H9 (cell line): ENCODE data around the gene ANXA9. TPM values are rescaled to one million over a fixed set of nuclear protein-coding genes. Genes with fewer than 3 reads are reported as not detected.

ENCODE experiments used
- DNase-seq: peaks from one replicate; pipeline ENCODE4 v3.0.0-alpha.2; 2017
- H2AFZ ChIP-seq: one replicate; pipeline ENCODE4 v1.6.1; 2013; ENCODE audit warnings: mild to moderate bottlenecking, low read length, control low read depth, moderate library complexity
- H2AK5ac ChIP-seq: 2 replicates; pipeline ENCODE4 v1.6.1; 2013; ENCODE audit warnings: low read length, control low read depth, mixed read lengths; ENCODE audit not compliant: insufficient read length
- H2BK120ac ChIP-seq: one replicate; pipeline ENCODE4 v1.6.1; 2013; ENCODE audit warnings: low read depth, mild to moderate bottlenecking, low read length, control low read depth, inconsistent platforms; ENCODE audit not compliant: poor library complexity, severe bottlenecking
- H2BK12ac ChIP-seq: 2 replicates; pipeline ENCODE4 v1.6.1; 2013; ENCODE audit warnings: low read length, control low read depth, mixed read lengths, low read depth; ENCODE audit not compliant: insufficient read length
- H2BK15ac ChIP-seq: 2 replicates; pipeline ENCODE4 v1.6.1; 2013; ENCODE audit warnings: low read depth, low read length, control low read depth
- H2BK20ac ChIP-seq: one replicate; pipeline ENCODE4 v1.6.1; 2013; ENCODE audit warnings: low read depth, mild to moderate bottlenecking, low read length, control low read depth, inconsistent platforms; ENCODE audit not compliant: poor library complexity, severe bottlenecking
- H2BK5ac ChIP-seq: 2 replicates; pipeline ENCODE4 v1.6.1; 2013; ENCODE audit warnings: low read length, control low read depth, mixed read lengths; ENCODE audit not compliant: insufficient read length
- H3K14ac ChIP-seq: 2 replicates; pipeline ENCODE4 v1.6.1; 2013; ENCODE audit warnings: low read length, control low read depth; ENCODE audit not compliant: insufficient read depth
- H3K18ac ChIP-seq: 2 replicates; pipeline ENCODE4 v1.6.1; 2013; ENCODE audit warnings: low read depth, mild to moderate bottlenecking, mixed read lengths, low read length, control low read depth; ENCODE audit not compliant: insufficient read length
- H3K23ac ChIP-seq: 2 replicates; pipeline ENCODE4 v1.6.1; 2013; ENCODE audit warnings: low read length, control low read depth, mixed read lengths, low read depth; ENCODE audit not compliant: insufficient read length
- H3K23me2 ChIP-seq: 2 replicates; pipeline ENCODE4 v1.6.1; 2013; ENCODE audit warnings: low read depth, mild to moderate bottlenecking, mixed read lengths, low read length, control low read depth; ENCODE audit not compliant: insufficient read length, poor library complexity, severe bottlenecking
- H3K27ac ChIP-seq: 2 replicates; pipeline ENCODE4 v1.5.1; 2013; ENCODE audit warnings: low read length, control low read depth, mixed read lengths, low read depth; ENCODE audit not compliant: insufficient read length
- H3K27me3 ChIP-seq: 2 replicates; pipeline ENCODE4 v1.6.1; 2013; ENCODE audit warnings: low read length, control low read depth, inconsistent platforms; ENCODE audit not compliant: insufficient read depth
- H3K4ac ChIP-seq: 2 replicates; pipeline ENCODE4 v1.6.1; 2013; ENCODE audit warnings: low read depth, mild to moderate bottlenecking, control low read depth, inconsistent platforms, low read length, moderate library complexity
- H3K4me1 ChIP-seq: 2 replicates; pipeline ENCODE4 v1.6.1; 2013; ENCODE audit warnings: low read length, control low read depth, inconsistent platforms; ENCODE audit not compliant: insufficient read depth
- H3K4me2 ChIP-seq: 2 replicates; pipeline ENCODE4 v1.6.1; 2013; ENCODE audit warnings: low read length, control low read depth, mixed read lengths; ENCODE audit not compliant: insufficient read length, insufficient read depth
- H3K56ac ChIP-seq: 2 replicates; pipeline ENCODE4 v1.6.1; 2013; ENCODE audit warnings: low read depth, mild to moderate bottlenecking, mixed read lengths, low read length, control low read depth; ENCODE audit not compliant: insufficient read length
- H3K79me1 ChIP-seq: 2 replicates; pipeline ENCODE4 v1.6.1; 2013; ENCODE audit warnings: low read depth, mild to moderate bottlenecking, moderate library complexity, low read length, control low read depth, inconsistent platforms; ENCODE audit not compliant: insufficient read depth, poor library complexity, severe bottlenecking
- H3K79me2 ChIP-seq: 2 replicates; pipeline ENCODE4 v1.6.1; 2013; ENCODE audit warnings: low read length, control low read depth, inconsistent platforms; ENCODE audit not compliant: insufficient read depth
- H3K9ac ChIP-seq: 2 replicates; pipeline ENCODE4 v1.6.1; 2013; ENCODE audit warnings: low read length, control low read depth, mixed read lengths; ENCODE audit not compliant: insufficient read length; ENCODE audit errors: extremely low read depth
- H3K9me3 ChIP-seq: one replicate; pipeline ENCODE4 v1.6.1; 2013; ENCODE audit warnings: low read depth, low read length, inconsistent platforms; ENCODE audit not compliant: control insufficient read depth
- H3T11ph ChIP-seq: one replicate; pipeline ENCODE4 v1.6.1; 2013; ENCODE audit warnings: mild to moderate bottlenecking, low read length, control low read depth, inconsistent platforms
- H4K20me1 ChIP-seq: one replicate; pipeline ENCODE4 v1.6.1; 2013; ENCODE audit not compliant: control insufficient read depth, insufficient read length, insufficient read depth
- H4K5ac ChIP-seq: 2 replicates; pipeline ENCODE4 v1.6.1; 2013; ENCODE audit warnings: low read depth, mild to moderate bottlenecking, mixed read lengths, low read length, control low read depth; ENCODE audit not compliant: insufficient read length
- H4K8ac ChIP-seq: replicated peaks from 2 replicates; pipeline ENCODE4 v1.6.1; 2013; ENCODE audit warnings: low read length, control low read depth, mixed read lengths, low read depth; ENCODE audit not compliant: insufficient read length
- H4K91ac ChIP-seq: 2 replicates; pipeline ENCODE4 v1.6.1; 2013; ENCODE audit warnings: low read depth, mild to moderate bottlenecking, moderate library complexity, mixed read lengths, low read length, control low read depth; ENCODE audit not compliant: insufficient read length
- H3K27ac Mint-ChIP-seq, 3 experiments: 2 replicates in 2 of 3; 3 replicates in 1 of 3; pipeline ENCODE4 v1.8.0; 2020 to 2021; ENCODE audit warnings: mixed read lengths in 3 of 3, mild to moderate bottlenecking in 1 of 3, moderate library complexity in 1 of 3
- H3K27me3 Mint-ChIP-seq: 2 replicates; pipeline ENCODE4 v1.8.0; 2021; ENCODE audit warnings: low read depth, mild to moderate bottlenecking, moderate library complexity, mixed read lengths
- H3K36me3 Mint-ChIP-seq, 3 experiments: 2 replicates in 2 of 3; 3 replicates in 1 of 3; pipeline ENCODE4 v1.8.0; 2020 to 2021; ENCODE audit warnings: low read depth in 3 of 3, mixed read lengths in 3 of 3; ENCODE audit not compliant: insufficient read depth in 1 of 3
- H3K4me1 Mint-ChIP-seq, 2 experiments: 2 replicates each; pipeline ENCODE4 v1.8.0; 2020; ENCODE audit warnings: mixed read lengths in 2 of 2
- H3K4me3 Mint-ChIP-seq, 2 experiments: 2 replicates in 1 of 2; 3 replicates in 1 of 2; pipeline ENCODE4 v1.8.0; 2020 to 2021; ENCODE audit warnings: mild to moderate bottlenecking in 2 of 2, mixed read lengths in 2 of 2, moderate library complexity in 1 of 2
- H3K9me3 Mint-ChIP-seq, 2 experiments: 2 replicates in 1 of 2; 3 replicates in 1 of 2; pipeline ENCODE4 v1.8.0; 2020; ENCODE audit warnings: mild to moderate bottlenecking in 2 of 2, mixed read lengths in 2 of 2, moderate library complexity in 1 of 2
- CTCF ChIP-seq: fragments of 200-600 bp; sonication (generic); conservative IDR thresholded peaks from 3 replicates; pipeline ENCODE4 v1.8.0; 2021; ENCODE audit warnings: antibody characterized with exemption, mild to moderate bottlenecking
- WGBS: extraction: QIAGEN DNeasy Blood & Tissue Kit; methylation state at CpG from one replicate; pipeline ENCODE4 v1.1.7; 2013; ENCODE audit warnings: missing lambda C conversion rate, low lambda C conversion rate, mixed read lengths; ENCODE audit not compliant: insufficient read length; ENCODE audit errors: extremely low coverage; 5-methylcytosine and 5-hydroxymethylcytosine counted together
- total RNA-seq: library from RNA; stranded (reverse); gene quantifications from 2 replicates; pipeline ENCODE4 v1.2.1, GENCODE V29; 2021

The ANXA9 gene
- total RNA-seq, 1 experiment from 2014 or later = 0.92 TPM

GRCh38 chr1:150960646-150961045 is 21.4 kb upstream of the ANXA9 start:
- no peak for TF ChIP-seq CTCF
- Histone ChIP-seq H4K8ac (no peak overlapping the region), H3K4me1 (no peaks in the 10 kb centered on the region), H4K20me1 (no peaks in the 10 kb centered on the region), H2BK12ac (no peak overlapping the region), H4K5ac (no peak overlapping the region), H3K79me1 (no peaks in the 10 kb centered on the region), H2BK20ac (no peak overlapping the region), H3K56ac (no peak overlapping the region), H3K14ac (no peak overlapping the region), H2BK5ac (no peak overlapping the region), H3K9ac (no peak overlapping the region), H3K23ac (no peak overlapping the region), H4K91ac (no peak overlapping the region), H2AFZ (no peak overlapping the region), H3K23me2 (no peaks in the 10 kb centered on the region), H2AK5ac (no peak overlapping the region), H3K18ac (no peak overlapping the region), H3T11ph (no peak overlapping the region), H3K4ac (no peak overlapping the region), H2BK15ac (no peak overlapping the region), H3K79me2 (no peaks in the 10 kb centered on the region), H3K27ac (no peak overlapping the region), H2BK120ac (no peak overlapping the region), H3K27me3 (no peaks in the 10 kb centered on the region), H3K4me2 (no peak overlapping the region), H3K9me3 (no peaks in the 10 kb centered on the region)
- WGBS = no CpG with 5 or more reads among the region's 7 CpGs
- H3K9me3 Mint-ChIP-seq = no peaks in the 10 kb centered on the region
- no peak overlapping the region; a peak in 1 of 5 replicates for H3K4me3 Mint-ChIP-seq
- peak overlapping the region in 1 of 3 experiments; percentile 27; a peak in 2 of 7 replicates for H3K27ac Mint-ChIP-seq
- no peaks in the 10 kb centered on the region; the same call in none of the 2 replicates for H3K27me3 Mint-ChIP-seq
- no peak for DNase-seq
- peaks cover 49 to 92% (median 87%) of the 10 kb centered on the region in 3 experiments for H3K36me3 Mint-ChIP-seq
- H3K4me1 Mint-ChIP-seq = no peaks in the 10 kb centered on the region
